Measurements from ENCODE around the gene ATXN1. TPM values are rescaled to one million over a fixed set of nuclear protein-coding genes. Genes with fewer than 3 reads are reported as not detected.

The ATXN1 gene
- total RNA-seq, 1 experiment from 2014 or later = 27.0 TPM

DNA sequence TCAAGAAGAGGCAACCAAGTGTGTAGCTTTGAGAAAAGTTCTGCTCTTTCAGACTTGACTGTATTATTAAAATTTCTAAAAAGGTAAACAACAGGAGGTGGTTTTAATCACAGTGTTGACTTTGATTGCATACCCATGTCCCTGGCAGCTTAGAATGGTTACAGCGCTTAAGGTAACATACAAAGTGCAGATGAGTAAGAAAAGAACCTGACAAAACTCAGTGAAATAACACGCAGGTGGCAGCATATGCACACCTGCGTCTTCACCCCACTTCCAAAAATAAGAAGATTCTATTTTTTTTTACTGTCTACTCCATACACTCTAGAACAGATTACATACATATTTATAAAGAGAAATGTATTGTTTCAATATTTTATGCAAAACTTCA lies 289.4 kb downstream of the ATXN1 start:
- Histone ChIP-seq H3F3A (ENCODE audit: low read length, unreplicated experiment) (no peaks in the 10 kb centered on the region), H3K9ac (ENCODE audit: low read length) (no peak overlapping the region), H3K79me2 (ENCODE audit: low read length) (no peaks in the 10 kb centered on the region), H3K4me2 (ENCODE audit: low read length) (no peak overlapping the region), H3K27ac (ENCODE audit: low read length) (no peak overlapping the region), H3K4me3 (ENCODE audit: low read length) (no peak overlapping the region), H3K27me3 (ENCODE audit: low read length) (no peaks in the 10 kb centered on the region), H3K9me3 (ENCODE audit: low read length) (no peaks in the 10 kb centered on the region), H3K4me1 (ENCODE audit: insufficient read depth, low read length) (peaks cover 11% of the 10 kb centered on the region), H3K9me2 (replicated peaks; ENCODE audit: low read length) (no peaks in the 10 kb centered on the region), H3K36me3 (ENCODE audit: low read depth, low read length) (no peaks in the 10 kb centered on the region), H2AFZ (ENCODE audit: low read length) (no peak overlapping the region), H4K20me1 (ENCODE audit: low read length) (0 out of 2 replicates have a peak, but pooled peaks cover 3% of the 10 kb centered on the region)
- BruUV-seq (replicated peaks) = no TSS peak
- CTCF ChIA-PET = no interaction called here
- POLR2A ChIA-PET (ENCODE audit: unreplicated experiment) = no interaction called here
- no peak for DNase-seq
- no peak for TF ChIP-seq EZH2phosphoT487 (IDR thresholded peaks at IDR 0.05; ENCODE audit: borderline replicate concordance, low read length)
- TF ChIP-seq EZH2 (IDR thresholded peaks at IDR 0.05; ENCODE audit: low read length, unreplicated experiment) = no peak
- TF ChIP-seq, protein P1, sequence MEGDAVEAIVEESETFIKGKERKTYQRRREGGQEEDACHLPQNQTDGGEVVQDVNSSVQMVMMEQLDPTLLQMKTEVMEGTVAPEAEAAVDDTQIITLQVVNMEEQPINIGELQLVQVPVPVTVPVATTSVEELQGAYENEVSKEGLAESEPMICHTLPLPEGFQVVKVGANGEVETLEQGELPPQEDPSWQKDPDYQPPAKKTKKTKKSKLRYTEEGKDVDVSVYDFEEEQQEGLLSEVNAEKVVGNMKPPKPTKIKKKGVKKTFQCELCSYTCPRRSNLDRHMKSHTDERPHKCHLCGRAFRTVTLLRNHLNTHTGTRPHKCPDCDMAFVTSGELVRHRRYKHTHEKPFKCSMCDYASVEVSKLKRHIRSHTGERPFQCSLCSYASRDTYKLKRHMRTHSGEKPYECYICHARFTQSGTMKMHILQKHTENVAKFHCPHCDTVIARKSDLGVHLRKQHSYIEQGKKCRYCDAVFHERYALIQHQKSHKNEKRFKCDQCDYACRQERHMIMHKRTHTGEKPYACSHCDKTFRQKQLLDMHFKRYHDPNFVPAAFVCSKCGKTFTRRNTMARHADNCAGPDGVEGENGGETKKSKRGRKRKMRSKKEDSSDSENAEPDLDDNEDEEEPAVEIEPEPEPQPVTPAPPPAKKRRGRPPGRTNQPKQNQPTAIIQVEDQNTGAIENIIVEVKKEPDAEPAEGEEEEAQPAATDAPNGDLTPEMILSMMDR (conservative IDR thresholded peaks at IDR 0.05; ENCODE audit: low read depth, low read length) = no peak
- no peak for ATAC-seq
- intact Hi-C loops (cut with micrococcal nuclease) = no loop called here

DNA sequence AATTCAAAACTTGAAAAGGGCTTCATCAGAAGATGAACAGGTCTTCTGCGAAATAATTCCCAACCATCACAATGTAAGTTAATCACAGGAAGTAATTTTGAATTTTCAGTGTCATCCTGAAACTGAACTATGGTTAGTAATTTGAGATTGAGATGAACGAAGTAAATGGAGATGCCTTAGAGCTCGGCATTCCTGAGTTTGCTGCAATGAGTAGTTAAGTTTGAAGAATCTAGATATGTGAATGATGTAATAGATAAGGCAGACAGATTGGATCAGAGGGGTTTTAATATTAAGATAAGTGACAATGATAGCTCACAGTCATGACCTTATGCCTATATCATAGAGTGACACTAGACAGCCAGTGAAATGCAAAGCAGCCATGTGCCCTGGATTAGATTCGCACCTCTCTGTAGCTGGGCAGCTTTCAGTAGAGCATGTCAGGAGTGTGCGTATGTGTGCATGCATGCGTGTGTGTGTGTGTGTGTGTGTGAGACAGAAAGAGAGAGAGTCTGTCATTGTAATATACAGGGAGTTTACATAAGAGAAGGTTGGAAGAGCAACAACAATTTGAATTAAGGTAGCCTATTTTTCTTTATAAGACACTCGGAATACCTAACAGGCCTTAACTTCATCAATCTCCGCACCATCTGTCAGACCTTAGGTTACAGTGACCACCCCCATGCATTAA lies 289.9 kb downstream of the ATXN1 start:
- H4K20me1 ChIP-seq (ENCODE audit: low read length) = 0 out of 2 replicates have a peak, but pooled peaks cover 3% of the 10 kb centered on the region
- no peak overlapping the region for H3K4me3 ChIP-seq (ENCODE audit: low read length)
- H3K4me1 ChIP-seq (ENCODE audit: insufficient read depth, low read length) = peaks cover 11% of the 10 kb centered on the region
- ATAC-seq (no peak), DNase-seq (no peak)
- H3F3A ChIP-seq (ENCODE audit: low read length, unreplicated experiment) = no peaks in the 10 kb centered on the region
- no peak overlapping the region for H3K9ac ChIP-seq (ENCODE audit: low read length)
- CTCF ChIA-PET = no interaction called here
- H3K4me2 ChIP-seq (ENCODE audit: low read length) = no peak overlapping the region
- no peak overlapping the region for H2AFZ ChIP-seq (ENCODE audit: low read length)
- intact Hi-C loops (cut with micrococcal nuclease) = no loop called here
- H3K9me2 ChIP-seq (replicated peaks; ENCODE audit: low read length) = no peaks in the 10 kb centered on the region
- no TSS peak for BruUV-seq (replicated peaks)
- H3K27me3 ChIP-seq (ENCODE audit: low read length) = no peaks in the 10 kb centered on the region
- no peaks in the 10 kb centered on the region for H3K79me2 ChIP-seq (ENCODE audit: low read length)
- POLR2A ChIA-PET (ENCODE audit: unreplicated experiment) = no interaction called here
- no peak overlapping the region for H3K27ac ChIP-seq (ENCODE audit: low read length)
- H3K9me3 ChIP-seq (ENCODE audit: low read length) = no peaks in the 10 kb centered on the region
- H3K36me3 ChIP-seq (ENCODE audit: low read depth, low read length) = no peaks in the 10 kb centered on the region
- TF ChIP-seq, protein P1 (conservative IDR thresholded peaks at IDR 0.05; ENCODE audit: low read depth, low read length) = no peak
- TF ChIP-seq EZH2 (IDR thresholded peaks at IDR 0.05; ENCODE audit: low read length, unreplicated experiment) (no peak), EZH2phosphoT487 (IDR thresholded peaks at IDR 0.05; ENCODE audit: borderline replicate concordance, low read length) (no peak)

DNA sequence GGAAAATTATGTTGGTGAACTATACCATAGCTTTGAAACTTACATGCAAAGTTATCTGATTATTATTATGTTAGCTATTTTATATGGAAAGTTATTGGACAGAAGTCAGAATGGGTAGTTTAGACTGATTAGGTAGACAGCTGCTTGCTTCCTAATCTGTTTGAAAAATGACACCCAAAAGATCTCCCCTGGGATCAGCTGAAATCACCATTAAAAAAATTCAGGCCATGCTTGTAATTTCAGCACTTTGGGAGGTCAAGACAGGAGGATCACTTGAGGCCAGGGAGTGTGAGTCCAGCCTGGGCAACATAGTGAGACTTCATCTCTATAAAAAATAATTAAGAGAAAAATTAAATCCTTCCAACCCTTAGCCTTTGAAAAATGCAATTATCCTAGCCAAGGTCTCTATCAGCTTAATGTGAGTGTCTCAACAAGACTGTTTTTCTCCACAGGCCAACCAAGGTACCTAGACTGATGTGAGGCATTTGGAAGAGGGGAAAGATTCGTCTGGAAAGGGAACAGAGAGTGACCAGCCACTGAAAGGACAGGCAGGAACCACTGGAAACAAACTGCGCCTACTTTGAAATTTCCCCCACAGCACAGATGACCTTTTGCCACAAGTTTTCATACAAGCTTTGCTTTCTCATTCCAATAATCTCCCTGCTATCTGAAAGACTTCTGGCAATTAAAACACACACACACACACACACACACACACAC lies 290.6 kb downstream of the ATXN1 start:
- no peak overlapping the region for H3K4me3 ChIP-seq (ENCODE audit: low read length)
- no peak overlapping the region for H3K9ac ChIP-seq (ENCODE audit: low read length)
- TF ChIP-seq EZH2 (IDR thresholded peaks at IDR 0.05; ENCODE audit: low read length, unreplicated experiment) (no peak), EZH2phosphoT487 (IDR thresholded peaks at IDR 0.05; ENCODE audit: borderline replicate concordance, low read length) (no peak)
- TF ChIP-seq, protein P1 (conservative IDR thresholded peaks at IDR 0.05; ENCODE audit: low read depth, low read length) = no peak
- DNase-seq = no peak
- no peak overlapping the region for H2AFZ ChIP-seq (ENCODE audit: low read length)
- no peaks in the 10 kb centered on the region for H3K36me3 ChIP-seq (ENCODE audit: low read depth, low read length)
- H3K27ac ChIP-seq (ENCODE audit: low read length) = no peak overlapping the region
- H3K9me3 ChIP-seq (ENCODE audit: low read length) = no peaks in the 10 kb centered on the region
- ChIA-PET POLR2A (ENCODE audit: unreplicated experiment) (no interaction called here), CTCF (no interaction called here)
- no peaks in the 10 kb centered on the region for H3F3A ChIP-seq (ENCODE audit: low read length, unreplicated experiment)
- intact Hi-C loops (cut with micrococcal nuclease) = no loop called here
- H3K4me2 ChIP-seq (ENCODE audit: low read length) = no peak overlapping the region
- H3K79me2 ChIP-seq (ENCODE audit: low read length) = no peaks in the 10 kb centered on the region
- H3K4me1 ChIP-seq (ENCODE audit: insufficient read depth, low read length) = peaks cover 11% of the 10 kb centered on the region
- no peaks in the 10 kb centered on the region for H3K9me2 ChIP-seq (replicated peaks; ENCODE audit: low read length)
- no peak for ATAC-seq
- H4K20me1 ChIP-seq (ENCODE audit: low read length) = 0 out of 2 replicates have a peak, but pooled peaks cover 3% of the 10 kb centered on the region
- no peaks in the 10 kb centered on the region for H3K27me3 ChIP-seq (ENCODE audit: low read length)
- BruUV-seq (replicated peaks) = no TSS peak

Data from PC-3 (cell line).